Stimulated activated CD4-positive, alpha-beta T cell treated with anti-CD3 and anti-CD28 coated beads, Interleukin-2, amount 100 ng/mL, for 48 hours (primary cell): ENCODE measurements around the gene RBM17.
"Not testable (repeated sequence)": the region's sequence is repeated elsewhere in the genome, so short reads cannot be mapped to it uniquely, and the experiment has no call there.

Source experiments
- DNase-seq, 2 donors: peaks; one replicate each; pipeline ENCODE4 v3.0.0-alpha.2; 2020

The RBM17 gene

GRCh38 chr10:6058682-6059475 is 30.0 kb upstream of the RBM17 start:
- DNase-seq: no peak

GRCh38 chr10:6059506-6059905 is 29.3 kb upstream of the RBM17 start:
- no peak for DNase-seq

- no peak for DNase-seq
Measured at GRCh38 chr10:6061056-6061455, 27.8 kb upstream of the RBM17 start.

GRCh38 chr10:6062101-6062771 is 26.6 kb upstream of the RBM17 start, which contains the start of gene IL2RA:
Gene IL2RA (minus strand): TSS chr10:6062367. CDS start chr10:6062151, 216 bp downstream.
- DNase-seq: peak; percentile 70 to 75

GRCh38 chr10:6064119-6064518 is 24.7 kb upstream of the RBM17 start:
- no peak for DNase-seq

- DNase-seq: not testable (repeated sequence)
Measured at GRCh38 chr10:6064726-6065125, 24.1 kb upstream of the RBM17 start.

- DNase-seq: no peak
Measured at GRCh38 chr10:6065406-6065805, 23.4 kb upstream of the RBM17 start.

GRCh38 chr10:6065835-6066234 is 23.0 kb upstream of the RBM17 start:
- no peak for DNase-seq

GRCh38 chr10:6067457-6067856 is 21.4 kb upstream of the RBM17 start:
- no peak for DNase-seq

GRCh38 chr10:6068006-6068405 is 20.8 kb upstream of the RBM17 start:
- no peak for DNase-seq

- no peak for DNase-seq
Measured at GRCh38 chr10:6068422-6068821, 20.4 kb upstream of the RBM17 start.

GRCh38 chr10:6069081-6069931 is 19.5 kb upstream of the RBM17 start:
- no peak for DNase-seq

GRCh38 chr10:6070660-6071059 is 18.2 kb upstream of the RBM17 start:
- peak in 1 of 2 donors; percentile 62 for DNase-seq

- no peak for DNase-seq
Measured at GRCh38 chr10:6071181-6072175, 17.4 kb upstream of the RBM17 start.

GRCh38 chr10:6072215-6072934 is 16.5 kb upstream of the RBM17 start:
- DNase-seq: no peak

GRCh38 chr10:6074489-6075301 is 14.1 kb upstream of the RBM17 start:
- no peak for DNase-seq

GRCh38 chr10:6077071-6077675 is 11.7 kb upstream of the RBM17 start:
- DNase-seq: no peak

GRCh38 chr10:6079044-6079443 is 9.8 kb upstream of the RBM17 start:
- no peak for DNase-seq

GRCh38 chr10:6080417-6080973 is 8.3 kb upstream of the RBM17 start:
- DNase-seq: no peak
